ENCODE measurements around the gene AHI1. TPM values are rescaled to one million over a fixed set of nuclear protein-coding genes. Genes with fewer than 3 reads are reported as not detected.
A peak's percentile ranks its signal among the peaks of the same experiment; 100 is the strongest.

AHI1 gene
- total and polyA plus RNA-seq, 10 of the 15 experiments (the other 5 are each of a cell fraction or from before 2014, with no cell fraction given) = 3.2 to 9.5 (median 4.6) TPM

DNA sequence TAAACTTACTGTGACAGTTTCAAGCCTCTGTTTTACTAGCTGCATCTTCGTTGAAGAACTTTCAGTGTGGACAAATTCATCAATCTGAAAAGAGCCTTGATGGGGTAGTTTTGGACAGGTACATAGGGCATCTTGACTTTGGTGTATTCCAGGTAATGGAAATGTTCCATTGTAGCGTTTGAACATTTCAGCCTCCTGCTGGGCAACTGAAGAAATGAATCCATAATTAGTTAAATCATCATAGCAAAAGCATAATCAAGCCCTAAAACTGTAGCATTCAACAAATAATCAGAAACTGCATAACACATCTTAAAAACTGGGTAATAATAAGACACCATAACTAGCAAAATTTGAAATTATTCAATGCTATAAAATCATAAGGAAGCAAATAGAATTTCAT is 86.2 kb downstream of the AHI1 start (continued):
- TF ChIP-seq, protein P1, sequence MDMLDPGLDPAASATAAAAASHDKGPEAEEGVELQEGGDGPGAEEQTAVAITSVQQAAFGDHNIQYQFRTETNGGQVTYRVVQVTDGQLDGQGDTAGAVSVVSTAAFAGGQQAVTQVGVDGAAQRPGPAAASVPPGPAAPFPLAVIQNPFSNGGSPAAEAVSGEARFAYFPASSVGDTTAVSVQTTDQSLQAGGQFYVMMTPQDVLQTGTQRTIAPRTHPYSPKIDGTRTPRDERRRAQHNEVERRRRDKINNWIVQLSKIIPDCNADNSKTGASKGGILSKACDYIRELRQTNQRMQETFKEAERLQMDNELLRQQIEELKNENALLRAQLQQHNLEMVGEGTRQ (IDR thresholded peaks at IDR 0.05; ENCODE audit: borderline replicate concordance, low read depth, low read length) = no peak
- TF ChIP-seq BCL11A (IDR thresholded peaks at IDR 0.05; ENCODE audit: low read depth, low read length) (no peak), PAX8 (IDR thresholded peaks at IDR 0.05) (no peak), RAD21 (IDR thresholded peaks at IDR 0.05; ENCODE audit: insufficient read depth, low read depth, low read length) (peak; percentile 34; the same call in 1 of the 2 replicates)
- TF ChIP-seq, protein P2, sequence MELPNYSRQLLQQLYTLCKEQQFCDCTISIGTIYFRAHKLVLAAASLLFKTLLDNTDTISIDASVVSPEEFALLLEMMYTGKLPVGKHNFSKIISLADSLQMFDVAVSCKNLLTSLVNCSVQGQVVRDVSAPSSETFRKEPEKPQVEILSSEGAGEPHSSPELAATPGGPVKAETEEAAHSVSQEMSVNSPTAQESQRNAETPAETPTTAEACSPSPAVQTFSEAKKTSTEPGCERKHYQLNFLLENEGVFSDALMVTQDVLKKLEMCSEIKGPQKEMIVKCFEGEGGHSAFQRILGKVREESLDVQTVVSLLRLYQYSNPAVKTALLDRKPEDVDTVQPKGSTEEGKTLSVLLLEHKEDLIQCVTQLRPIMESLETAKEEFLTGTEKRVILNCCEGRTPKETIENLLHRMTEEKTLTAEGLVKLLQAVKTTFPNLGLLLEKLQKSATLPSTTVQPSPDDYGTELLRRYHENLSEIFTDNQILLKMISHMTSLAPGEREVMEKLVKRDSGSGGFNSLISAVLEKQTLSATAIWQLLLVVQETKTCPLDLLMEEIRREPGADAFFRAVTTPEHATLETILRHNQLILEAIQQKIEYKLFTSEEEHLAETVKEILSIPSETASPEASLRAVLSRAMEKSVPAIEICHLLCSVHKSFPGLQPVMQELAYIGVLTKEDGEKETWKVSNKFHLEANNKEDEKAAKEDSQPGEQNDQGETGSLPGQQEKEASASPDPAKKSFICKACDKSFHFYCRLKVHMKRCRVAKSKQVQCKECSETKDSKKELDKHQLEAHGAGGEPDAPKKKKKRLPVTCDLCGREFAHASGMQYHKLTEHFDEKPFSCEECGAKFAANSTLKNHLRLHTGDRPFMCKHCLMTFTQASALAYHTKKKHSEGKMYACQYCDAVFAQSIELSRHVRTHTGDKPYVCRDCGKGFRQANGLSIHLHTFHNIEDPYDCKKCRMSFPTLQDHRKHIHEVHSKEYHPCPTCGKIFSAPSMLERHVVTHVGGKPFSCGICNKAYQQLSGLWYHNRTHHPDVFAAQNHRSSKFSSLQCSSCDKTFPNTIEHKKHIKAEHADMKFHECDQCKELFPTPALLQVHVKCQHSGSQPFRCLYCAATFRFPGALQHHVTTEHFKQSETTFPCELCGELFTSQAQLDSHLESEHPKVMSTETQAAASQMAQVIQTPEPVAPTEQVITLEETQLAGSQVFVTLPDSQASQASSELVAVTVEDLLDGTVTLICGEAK (IDR thresholded peaks at IDR 0.05; ENCODE audit: borderline replicate concordance) = no peak

DNA sequence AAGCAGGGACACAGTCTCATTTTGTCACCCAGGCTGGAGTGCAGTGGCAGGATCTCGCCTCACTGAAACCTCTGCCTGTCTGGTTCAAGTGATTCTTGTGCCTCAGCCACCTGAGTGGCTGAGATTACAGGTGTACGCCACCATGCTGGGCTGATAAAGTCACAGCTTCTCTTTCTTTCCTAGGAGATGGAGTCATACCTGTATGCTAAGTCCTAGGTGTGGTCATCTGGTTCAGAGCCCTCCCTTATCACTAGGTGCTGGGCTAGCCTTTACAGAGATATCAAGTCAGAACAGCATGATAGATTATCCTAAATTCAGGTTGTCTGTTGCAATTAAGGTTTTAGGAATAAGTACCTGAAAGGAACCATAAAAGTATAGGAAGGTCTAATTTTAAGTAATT is 86.7 kb downstream of the AHI1 start:
- ATAC-seq (no peak), FAIRE-seq (no peak), DNase-seq (ENCODE audit: low read depth, low spot score) (no peak)
- Histone ChIP-seq H2AFZ (ENCODE audit: control insufficient read depth, low read depth, low read length) (no peak overlapping the region), H3K9ac (ENCODE audit: control insufficient read depth, insufficient read depth, low read length) (no peak overlapping the region), H3K36me3 (ENCODE audit: control insufficient read depth in 2 of 2, insufficient read depth in 2 of 2, low read length in 1 of 2) (no peaks in the 10 kb centered on the region), H3K4me1 (ENCODE audit: control insufficient read depth, insufficient read depth, low read length) (no peaks in the 10 kb centered on the region), H3K27me3 (replicated peaks in 1 of 2; ENCODE audit: control insufficient read depth in 2 of 2, insufficient read depth in 2 of 2, low read length in 1 of 2) (no peaks in the 10 kb centered on the region), H3K4me3 (no peak overlapping the region), H3K9me3 (replicated peaks; ENCODE audit: control insufficient read depth, insufficient read depth, low read length) (no peaks in the 10 kb centered on the region), H3K4me2 (ENCODE audit: control insufficient read depth, insufficient read depth) (no peak overlapping the region), H3K79me2 (ENCODE audit: control insufficient read depth, insufficient read depth, low read length) (no peaks in the 10 kb centered on the region), H3K27ac (ENCODE audit: control insufficient read depth, insufficient read depth) (no peak overlapping the region), H4K20me1 (ENCODE audit: control insufficient read depth, insufficient read depth) (no peaks in the 10 kb centered on the region)
- ChIA-PET POLR2A (no interaction called here), CTCF (interaction anchor here (0.6 to 1.7 kb wide), 5 partner anchors 8 to 1099 kb away, joined by 3 to 6 read pairs (median 3); no protein-coding TSS in a partner anchor), SMC1A (ENCODE audit: uncharacterized antibody, unreplicated experiment) (interaction anchor here (0.8 to 3.7 kb wide), 6 partner anchors 8 to 267 kb away, joined by 3 to 20 read pairs (median 3); no protein-coding TSS in a partner anchor), RAD21 (ENCODE audit: unreplicated experiment) (interaction anchor here (1.8 kb wide), 1 partner anchor 10 kb away, joined by 4 read pairs; no protein-coding TSS in a partner anchor)
- intact Hi-C loops (cut with micrococcal nuclease; ENCODE audit: unreplicated experiment) = no loop called here
- 94% methylated on average over 2 of the region's 2 CpGs for WGBS (ENCODE audit: insufficient coverage, insufficient replicate concordance, low lambda C conversion rate, missing lambda C conversion rate)
- no TSS peak for BruUV-seq (replicated peaks)
- in situ Hi-C loops (cut with MboI) = loop anchor here (25.0 kb wide), 1 partner anchor 174 kb away; no protein-coding TSS in a partner anchor
- TF ChIP-seq, protein P3, sequence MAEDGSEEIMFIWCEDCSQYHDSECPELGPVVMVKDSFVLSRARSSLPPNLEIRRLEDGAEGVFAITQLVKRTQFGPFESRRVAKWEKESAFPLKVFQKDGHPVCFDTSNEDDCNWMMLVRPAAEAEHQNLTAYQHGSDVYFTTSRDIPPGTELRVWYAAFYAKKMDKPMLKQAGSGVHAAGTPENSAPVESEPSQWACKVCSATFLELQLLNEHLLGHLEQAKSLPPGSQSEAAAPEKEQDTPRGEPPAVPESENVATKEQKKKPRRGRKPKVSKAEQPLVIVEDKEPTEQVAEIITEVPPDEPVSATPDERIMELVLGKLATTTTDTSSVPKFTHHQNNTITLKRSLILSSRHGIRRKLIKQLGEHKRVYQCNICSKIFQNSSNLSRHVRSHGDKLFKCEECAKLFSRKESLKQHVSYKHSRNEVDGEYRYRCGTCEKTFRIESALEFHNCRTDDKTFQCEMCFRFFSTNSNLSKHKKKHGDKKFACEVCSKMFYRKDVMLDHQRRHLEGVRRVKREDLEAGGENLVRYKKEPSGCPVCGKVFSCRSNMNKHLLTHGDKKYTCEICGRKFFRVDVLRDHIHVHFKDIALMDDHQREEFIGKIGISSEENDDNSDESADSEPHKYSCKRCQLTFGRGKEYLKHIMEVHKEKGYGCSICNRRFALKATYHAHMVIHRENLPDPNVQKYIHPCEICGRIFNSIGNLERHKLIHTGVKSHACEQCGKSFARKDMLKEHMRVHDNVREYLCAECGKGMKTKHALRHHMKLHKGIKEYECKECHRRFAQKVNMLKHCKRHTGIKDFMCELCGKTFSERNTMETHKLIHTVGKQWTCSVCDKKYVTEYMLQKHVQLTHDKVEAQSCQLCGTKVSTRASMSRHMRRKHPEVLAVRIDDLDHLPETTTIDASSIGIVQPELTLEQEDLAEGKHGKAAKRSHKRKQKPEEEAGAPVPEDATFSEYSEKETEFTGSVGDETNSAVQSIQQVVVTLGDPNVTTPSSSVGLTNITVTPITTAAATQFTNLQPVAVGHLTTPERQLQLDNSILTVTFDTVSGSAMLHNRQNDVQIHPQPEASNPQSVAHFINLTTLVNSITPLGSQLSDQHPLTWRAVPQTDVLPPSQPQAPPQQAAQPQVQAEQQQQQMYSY (CRISPR knock-in tag; IDR thresholded peaks at IDR 0.05) = no peak
- TF ChIP-seq POU2F2 (IDR thresholded peaks at IDR 0.05; ENCODE audit: borderline replicate concordance, low read depth, low read length) = no peak
- TF ChIP-seq CREB1 (IDR thresholded peaks at IDR 0.05; ENCODE audit: low read depth) = no peak
- TF ChIP-seq, protein P4, sequence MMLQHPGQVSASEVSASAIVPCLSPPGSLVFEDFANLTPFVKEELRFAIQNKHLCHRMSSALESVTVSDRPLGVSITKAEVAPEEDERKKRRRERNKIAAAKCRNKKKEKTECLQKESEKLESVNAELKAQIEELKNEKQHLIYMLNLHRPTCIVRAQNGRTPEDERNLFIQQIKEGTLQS (IDR thresholded peaks at IDR 0.05; ENCODE audit: borderline replicate concordance, extremely low read depth, low read depth, low read length) = no peak
- TF ChIP-seq, protein P5, sequence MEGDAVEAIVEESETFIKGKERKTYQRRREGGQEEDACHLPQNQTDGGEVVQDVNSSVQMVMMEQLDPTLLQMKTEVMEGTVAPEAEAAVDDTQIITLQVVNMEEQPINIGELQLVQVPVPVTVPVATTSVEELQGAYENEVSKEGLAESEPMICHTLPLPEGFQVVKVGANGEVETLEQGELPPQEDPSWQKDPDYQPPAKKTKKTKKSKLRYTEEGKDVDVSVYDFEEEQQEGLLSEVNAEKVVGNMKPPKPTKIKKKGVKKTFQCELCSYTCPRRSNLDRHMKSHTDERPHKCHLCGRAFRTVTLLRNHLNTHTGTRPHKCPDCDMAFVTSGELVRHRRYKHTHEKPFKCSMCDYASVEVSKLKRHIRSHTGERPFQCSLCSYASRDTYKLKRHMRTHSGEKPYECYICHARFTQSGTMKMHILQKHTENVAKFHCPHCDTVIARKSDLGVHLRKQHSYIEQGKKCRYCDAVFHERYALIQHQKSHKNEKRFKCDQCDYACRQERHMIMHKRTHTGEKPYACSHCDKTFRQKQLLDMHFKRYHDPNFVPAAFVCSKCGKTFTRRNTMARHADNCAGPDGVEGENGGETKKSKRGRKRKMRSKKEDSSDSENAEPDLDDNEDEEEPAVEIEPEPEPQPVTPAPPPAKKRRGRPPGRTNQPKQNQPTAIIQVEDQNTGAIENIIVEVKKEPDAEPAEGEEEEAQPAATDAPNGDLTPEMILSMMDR (IDR thresholded peaks at IDR 0.05 in 2 of 3, conservative IDR thresholded peaks at IDR 0.05 in 1 of 3; ENCODE audit: control insufficient read depth in 2 of 3, extremely low read depth in 1 of 3, insufficient read depth in 1 of 3, low read depth in 3 of 3, low read length in 3 of 3) = no peak

Data from GM12878 (cell line).